Glutamatergic neuron (in vitro differentiated cells): Measurements from ENCODE around the gene ITGB6. TPM values are rescaled to one million over a fixed set of nuclear protein-coding genes. Genes with fewer than 3 reads are reported as not detected.

Experiments
- DNase-seq: peaks from one replicate; pipeline ENCODE4 v3.0.0; 2022
- H3K27ac Mint-ChIP-seq: one replicate; pipeline ENCODE4 v1.8.0; 2020; ENCODE audit warnings: mild to moderate bottlenecking, mixed read lengths, inconsistent platforms; ENCODE audit not compliant: unreplicated experiment
- H3K27me3 Mint-ChIP-seq: one replicate; pipeline ENCODE4 v1.8.0; 2020; ENCODE audit warnings: mild to moderate bottlenecking, moderate library complexity, mixed read lengths, inconsistent platforms; ENCODE audit not compliant: unreplicated experiment
- H3K36me3 Mint-ChIP-seq: one replicate; pipeline ENCODE4 v1.8.0; 2020; ENCODE audit warnings: mild to moderate bottlenecking, mixed read lengths, inconsistent platforms; ENCODE audit not compliant: unreplicated experiment
- H3K4me1 Mint-ChIP-seq: one replicate; pipeline ENCODE4 v1.8.0; 2020; ENCODE audit warnings: mild to moderate bottlenecking, low read depth, mixed read lengths, inconsistent platforms; ENCODE audit not compliant: unreplicated experiment
- H3K4me3 Mint-ChIP-seq: one replicate; pipeline ENCODE4 v1.8.0; 2020; ENCODE audit warnings: mild to moderate bottlenecking, mixed read lengths, inconsistent platforms; ENCODE audit not compliant: unreplicated experiment
- H3K9me3 Mint-ChIP-seq: one replicate; pipeline ENCODE4 v1.8.0; 2020; ENCODE audit warnings: mild to moderate bottlenecking, moderate library complexity, mixed read lengths, inconsistent platforms; ENCODE audit not compliant: unreplicated experiment
- total RNA-seq: library from RNA; stranded (reverse); fragmentation: NEBNext Ultra II Directional; extraction: Animal tissue kit (Norgen Biotek cat#: 25700); gene quantifications from one replicate; pipeline ENCODE4 v1.2.1, GENCODE V29; 2021; ENCODE audit not compliant: unreplicated experiment
- TF ChIP-seq, protein P1 (sequence below): fragments of 200-600 bp; sonication (generic); IDR thresholded peaks from one replicate; pipeline ENCODE4 v1.5.0; 2021; ENCODE audit not compliant: partially characterized antibody, unreplicated experiment

ITGB6 gene
- total RNA-seq, 1 donor from 2014 or later, result not detected

DNA sequence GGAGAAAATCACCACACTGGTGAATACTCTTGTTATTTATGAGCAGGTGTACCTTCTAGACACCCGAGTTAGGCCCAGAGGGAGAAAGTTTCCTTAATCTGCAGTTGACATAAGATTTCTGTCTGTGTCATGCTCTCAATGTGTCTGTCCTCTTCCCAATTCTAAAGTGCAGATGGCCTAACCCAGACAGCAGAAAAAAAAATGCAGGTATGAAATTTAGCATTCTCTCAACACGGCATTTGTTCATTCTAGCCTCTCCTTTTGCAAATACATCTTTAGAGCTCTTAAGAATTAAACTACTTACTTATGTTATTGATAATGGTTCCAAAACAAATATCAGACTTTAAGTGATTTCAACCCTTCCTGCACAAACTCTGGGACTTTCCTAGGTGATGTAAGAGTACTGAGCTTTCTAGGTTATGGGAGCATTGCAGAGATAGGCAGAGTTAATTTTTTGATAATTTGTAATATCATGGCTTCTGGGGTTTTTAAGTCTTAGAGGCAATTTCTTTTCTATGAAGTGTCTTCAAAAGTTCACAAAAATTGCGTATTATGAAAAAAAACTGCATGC, 32.9 kb upstream of the ITGB6 start:
- Mint-ChIP-seq H3K4me1 (peaks cover 8% of the 10 kb centered on the region), H3K9me3 (no peaks in the 10 kb centered on the region), H3K27me3 (peaks cover 2% of the 10 kb centered on the region), H3K36me3 (no peaks in the 10 kb centered on the region), H3K27ac (no peak overlapping the region), H3K4me3 (no peak overlapping the region)
- TF ChIP-seq, protein P1, sequence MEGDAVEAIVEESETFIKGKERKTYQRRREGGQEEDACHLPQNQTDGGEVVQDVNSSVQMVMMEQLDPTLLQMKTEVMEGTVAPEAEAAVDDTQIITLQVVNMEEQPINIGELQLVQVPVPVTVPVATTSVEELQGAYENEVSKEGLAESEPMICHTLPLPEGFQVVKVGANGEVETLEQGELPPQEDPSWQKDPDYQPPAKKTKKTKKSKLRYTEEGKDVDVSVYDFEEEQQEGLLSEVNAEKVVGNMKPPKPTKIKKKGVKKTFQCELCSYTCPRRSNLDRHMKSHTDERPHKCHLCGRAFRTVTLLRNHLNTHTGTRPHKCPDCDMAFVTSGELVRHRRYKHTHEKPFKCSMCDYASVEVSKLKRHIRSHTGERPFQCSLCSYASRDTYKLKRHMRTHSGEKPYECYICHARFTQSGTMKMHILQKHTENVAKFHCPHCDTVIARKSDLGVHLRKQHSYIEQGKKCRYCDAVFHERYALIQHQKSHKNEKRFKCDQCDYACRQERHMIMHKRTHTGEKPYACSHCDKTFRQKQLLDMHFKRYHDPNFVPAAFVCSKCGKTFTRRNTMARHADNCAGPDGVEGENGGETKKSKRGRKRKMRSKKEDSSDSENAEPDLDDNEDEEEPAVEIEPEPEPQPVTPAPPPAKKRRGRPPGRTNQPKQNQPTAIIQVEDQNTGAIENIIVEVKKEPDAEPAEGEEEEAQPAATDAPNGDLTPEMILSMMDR, result no peak
- no peak for DNase-seq

DNA sequence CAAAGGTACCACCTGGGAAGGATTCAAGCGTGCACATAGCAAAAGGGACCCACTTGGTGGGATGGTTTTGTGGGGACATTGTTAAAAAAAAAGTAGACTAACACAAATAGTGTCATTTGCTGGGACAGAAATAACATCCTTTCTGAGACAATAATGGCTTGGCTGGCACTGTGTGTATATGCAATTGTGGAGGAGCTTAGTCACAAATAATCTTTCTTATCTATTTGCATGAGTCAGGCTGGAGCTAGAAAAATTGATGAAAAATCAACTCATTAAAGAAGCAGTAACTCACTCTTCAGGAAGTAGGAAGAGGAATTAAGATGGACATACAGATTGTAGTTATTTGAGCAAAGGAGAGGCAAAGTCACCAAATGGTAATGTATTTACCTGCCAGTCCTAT, 29.5 kb upstream of the ITGB6 start:
- H3K27me3 Mint-ChIP-seq, result peaks cover 2% of the 10 kb centered on the region
- H3K9me3 Mint-ChIP-seq, result peaks cover 4% of the 10 kb centered on the region
- peaks cover 4% of the 10 kb centered on the region for H3K36me3 Mint-ChIP-seq
- H3K27ac Mint-ChIP-seq, result no peak overlapping the region
- peaks cover 3% of the 10 kb centered on the region for H3K4me1 Mint-ChIP-seq
- TF ChIP-seq, protein P1, result no peak
- no peak overlapping the region for H3K4me3 Mint-ChIP-seq
- no peak for DNase-seq

DNA sequence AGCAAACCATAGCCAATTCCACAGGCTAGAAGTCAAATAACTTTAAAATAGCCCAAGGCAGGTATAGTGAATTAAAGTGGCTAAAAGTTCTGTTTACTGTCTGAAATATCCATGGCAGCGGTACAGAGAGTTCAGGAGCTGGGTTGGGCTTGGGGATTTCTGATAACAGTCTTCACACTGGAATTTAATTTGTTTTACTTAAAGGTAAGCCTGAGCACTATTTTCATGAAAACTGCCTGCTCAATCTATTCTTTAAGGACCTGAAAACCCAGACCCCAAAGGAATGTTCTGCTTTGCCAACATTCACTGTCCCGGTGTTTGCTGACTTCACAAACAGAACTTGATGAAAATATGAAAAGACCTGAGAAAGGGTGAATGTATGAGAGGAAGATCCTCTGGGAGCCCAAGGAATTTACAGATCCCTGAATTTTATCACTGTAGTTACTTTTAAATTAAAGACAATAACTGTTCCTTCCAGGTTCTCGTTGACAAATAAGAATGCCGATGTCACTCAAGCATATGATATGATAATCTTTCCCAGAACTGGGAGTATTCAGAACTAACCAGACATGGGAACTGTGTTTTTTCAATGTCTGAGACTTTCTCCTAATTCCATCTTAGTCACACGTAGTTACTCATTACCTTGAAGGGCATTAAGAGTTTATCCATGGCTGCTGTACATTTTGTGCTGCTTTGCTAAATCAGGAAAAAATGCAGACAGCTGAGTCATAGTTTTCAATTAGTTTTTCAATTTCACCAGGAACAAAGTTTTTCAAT, 28.3 kb upstream of the ITGB6 start:
- Mint-ChIP-seq H3K27ac (no peak overlapping the region), H3K4me3 (no peak overlapping the region), H3K4me1 (peaks cover 3% of the 10 kb centered on the region), H3K9me3 (peaks cover 4% of the 10 kb centered on the region), H3K27me3 (peaks cover 2% of the 10 kb centered on the region), H3K36me3 (peaks cover 4% of the 10 kb centered on the region)
- TF ChIP-seq, protein P1, result no peak
- DNase-seq, result no peak

DNA sequence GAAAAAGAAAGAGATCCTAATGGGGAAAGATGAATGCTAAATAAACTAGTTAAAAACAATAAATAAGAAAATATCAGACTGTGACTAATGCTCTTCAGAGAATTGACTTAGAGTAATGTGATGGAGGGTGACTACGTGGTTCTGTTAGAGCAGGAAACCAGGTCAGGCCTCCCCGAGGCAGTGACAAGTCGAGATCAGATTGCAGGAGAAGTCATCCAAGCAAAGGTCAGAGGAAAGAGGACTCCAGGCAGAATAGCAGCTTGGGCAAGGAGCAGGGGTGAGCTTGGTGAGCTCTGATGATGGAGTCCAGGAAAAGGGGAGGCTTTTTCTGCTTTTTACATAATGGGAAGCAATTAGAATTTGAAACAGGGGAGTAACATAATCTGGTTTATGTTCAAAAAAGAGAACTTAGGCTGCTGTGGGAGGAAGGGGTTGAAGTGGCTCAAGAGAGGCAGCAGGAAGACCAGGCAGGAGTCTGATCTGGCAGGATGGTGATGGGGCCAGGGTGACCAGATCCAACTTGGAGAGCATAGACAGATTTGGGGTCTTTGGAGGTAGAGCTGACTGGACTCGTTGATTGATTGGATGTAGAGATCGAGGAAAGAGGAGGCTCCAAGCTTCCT, 27.3 kb upstream of the ITGB6 start:
- Mint-ChIP-seq H3K9me3 (peaks cover 4% of the 10 kb centered on the region), H3K4me3 (no peak overlapping the region), H3K4me1 (peaks cover 3% of the 10 kb centered on the region), H3K27me3 (peaks cover 2% of the 10 kb centered on the region), H3K36me3 (peaks cover 4% of the 10 kb centered on the region), H3K27ac (no peak overlapping the region)
- TF ChIP-seq, protein P1, result no peak
- no peak for DNase-seq

DNA sequence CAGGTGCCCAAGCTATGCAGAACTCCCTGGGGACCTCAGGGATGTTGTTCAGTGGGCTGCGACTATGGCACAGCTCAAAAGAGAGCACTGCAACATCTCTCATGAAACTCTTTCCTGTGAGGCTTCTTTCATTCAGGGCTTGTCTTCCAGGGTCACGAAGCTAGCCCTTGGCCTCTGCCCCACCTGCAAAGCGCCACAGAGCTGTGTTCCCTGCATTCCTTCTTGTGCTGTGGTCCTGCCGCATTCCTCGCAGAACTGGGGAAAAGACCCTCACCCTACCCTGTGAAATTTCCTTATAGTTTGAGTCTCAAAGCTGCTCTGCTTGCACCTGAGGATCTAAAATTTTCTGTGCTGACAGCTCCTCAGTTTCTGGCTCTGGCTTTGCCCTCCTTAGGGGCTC, 26.3 kb upstream of the ITGB6 start:
- Mint-ChIP-seq H3K36me3 (peaks cover 4% of the 10 kb centered on the region), H3K4me1 (peaks cover 3% of the 10 kb centered on the region), H3K27me3 (peaks cover 1% of the 10 kb centered on the region), H3K27ac (no peak overlapping the region), H3K9me3 (peaks cover 4% of the 10 kb centered on the region), H3K4me3 (no peak overlapping the region)
- DNase-seq, result no peak
- TF ChIP-seq, protein P1, result no peak
